ENCODE results near the gene IGF1R. TPM values are rescaled to one million over a fixed set of nuclear protein-coding genes. Genes with fewer than 3 reads are reported as not detected.

IGF1R gene
- total and polyA plus RNA-seq, 2 of the 8 experiments (the other 6 are each of a cell fraction or from before 2014, with no cell fraction given), result 32.9 to 109 TPM

DNA sequence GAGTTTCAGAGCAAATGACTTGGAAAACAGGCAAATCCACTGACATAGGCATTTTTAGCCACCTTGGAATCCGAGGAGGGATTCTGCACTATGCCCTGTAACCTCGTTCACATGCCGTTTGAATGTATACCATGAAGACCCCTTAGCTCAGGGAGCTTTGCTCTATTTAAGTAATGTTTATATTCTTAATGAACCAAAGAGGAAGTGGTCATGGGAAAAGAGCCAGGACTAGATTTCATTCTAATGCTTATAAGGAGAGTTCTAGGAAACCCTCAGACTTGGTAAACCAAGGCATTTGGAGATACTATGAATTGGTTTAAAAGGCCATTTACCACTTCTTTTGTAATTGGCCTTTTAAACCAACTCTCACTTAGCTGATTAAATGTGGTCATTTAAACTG, 178.9 kb downstream of the IGF1R start:
- peaks cover 0 to 3% of the 10 kb centered on the region in 2 experiments for H4K20me1 ChIP-seq (replicated peaks in 1 of 2; ENCODE audit: control insufficient read depth in 1 of 2, insufficient read depth in 2 of 2, low read length in 2 of 2)
- H3K36me3 ChIP-seq (ENCODE audit: control insufficient read depth in 2 of 4, insufficient read depth in 4 of 4, low read length in 3 of 4), result peaks cover 0 to 16% (median 0%) of the 10 kb centered on the region in 4 experiments; a peak in 3 of 8 replicates
- no peak overlapping the region for H3K4ac ChIP-seq (replicated peaks; ENCODE audit: insufficient read length, low read depth, low read length)
- H2AK5ac ChIP-seq (ENCODE audit: low read depth, low read length), result no peak overlapping the region
- peaks cover 9% of the 10 kb centered on the region; the same call in 1 of the 2 replicates for H3K79me1 ChIP-seq (ENCODE audit: low read depth, low read length)
- no peaks in the 10 kb centered on the region for H3K27me3 ChIP-seq (replicated peaks in 1 of 4; ENCODE audit: control insufficient read depth in 3 of 4, extremely low read depth in 1 of 4, insufficient read depth in 3 of 4, low read length in 3 of 4)
- FAIRE-seq (no peak), DNase-seq (ENCODE audit: low read depth in 1 of 2, low spot score in 2 of 2) (no peak)
- ChIA-PET POLR2A (ENCODE audit: partially characterized antibody) (interaction anchor here (1.4 kb wide), 1 partner anchor 28 kb away, joined by 4 read pairs; no protein-coding TSS in a partner anchor), CTCF (ENCODE audit: partially characterized antibody) (interaction anchor here (1.2 kb wide), 2 partner anchors 73 to 308 kb away, joined by 3 read pairs; no protein-coding TSS in a partner anchor)
- no peak overlapping the region for H4K8ac ChIP-seq (ENCODE audit: extremely low read depth, insufficient read depth, low read length)
- no peaks in the 10 kb centered on the region; the same call in 1 of the 2 replicates for H3K23me2 ChIP-seq (ENCODE audit: low read depth, low read length)
- no peak overlapping the region for H2BK12ac ChIP-seq (ENCODE audit: low read depth, low read length)
- peak overlapping the region in 1 of 4 experiments; percentile 17; a peak in 2 of 8 replicates for H3K4me3 ChIP-seq (ENCODE audit: extremely low read depth in 1 of 4, insufficient read depth in 2 of 4, low read depth in 3 of 4, low read length in 4 of 4)
- peak overlapping the region; percentile 36 for H3K4me2 ChIP-seq (ENCODE audit: insufficient read depth in 1 of 2, low read depth in 2 of 2, low read length in 2 of 2)
- no peak overlapping the region for H3K14ac ChIP-seq (ENCODE audit: insufficient read length)
- no peak overlapping the region for H2BK15ac ChIP-seq (ENCODE audit: low read length)
- H3K4me1 ChIP-seq (replicated peaks in 1 of 4; ENCODE audit: control insufficient read depth in 3 of 4, insufficient read depth in 4 of 4, low read length in 3 of 4), result peaks cover 8 to 36% (median 22%) of the 10 kb centered on the region in 4 experiments; a peak in 6 of 7 replicates
- no peak overlapping the region for H3K56ac ChIP-seq (replicated peaks; ENCODE audit: insufficient read length, low read depth, low read length)
- H2BK120ac ChIP-seq (replicated peaks; ENCODE audit: low read depth, low read length), result no peak overlapping the region
- no peak overlapping the region for H2BK5ac ChIP-seq (ENCODE audit: low read depth, low read length)
- peaks cover 13 to 23% of the 10 kb centered on the region in 2 experiments for H3K9me3 ChIP-seq (ENCODE audit: insufficient read depth in 2 of 2, low read depth in 1 of 2, low read length in 1 of 2)
- H3K23ac ChIP-seq (ENCODE audit: insufficient read length), result no peak overlapping the region
- H3K18ac ChIP-seq (ENCODE audit: extremely low read depth, low read length), result no peak overlapping the region
- peaks cover 5 to 89% of the 10 kb centered on the region in 2 experiments; a peak in 3 of 4 replicates for H3K79me2 ChIP-seq (ENCODE audit: control insufficient read depth in 1 of 2, insufficient read depth in 2 of 2, low read length in 2 of 2)
- 41% methylated on average over 3 of the region's 3 CpGs; no CpG with 5 or more reads in 1 of the 2 experiments for WGBS, 2 experiments (ENCODE audit: extremely low coverage in 1 of 2, insufficient coverage in 1 of 2, insufficient read length in 1 of 2, insufficient replicate concordance in 2 of 2, low coverage in 1 of 2, low lambda C conversion rate in 2 of 2, missing lambda C conversion rate in 1 of 2)
- H4K5ac ChIP-seq (ENCODE audit: insufficient read length, low read depth, low read length), result no peak overlapping the region
- H3K9ac ChIP-seq (replicated peaks in 1 of 4; ENCODE audit: extremely low read depth in 1 of 4, low read depth in 3 of 4, low read length in 3 of 4), result no peak overlapping the region
- no peak overlapping the region for H2AFZ ChIP-seq (ENCODE audit: low read length)
- no peak overlapping the region for H4K91ac ChIP-seq (replicated peaks; ENCODE audit: insufficient read length, low read length)
- H2BK20ac ChIP-seq (ENCODE audit: low read length), result no peak overlapping the region
- no peak overlapping the region for H3K27ac ChIP-seq (ENCODE audit: low read depth, low read length)
- TF ChIP-seq RBBP5 (IDR thresholded peaks at IDR 0.05; ENCODE audit: borderline replicate concordance, low read depth, low read length), result no peak
- TF ChIP-seq SIRT6 (IDR thresholded peaks at IDR 0.05; ENCODE audit: low read length), result no peak
- no peak for TF ChIP-seq BACH1 (IDR thresholded peaks at IDR 0.05; ENCODE audit: low read length)
- no peak for TF ChIP-seq MAFK (IDR thresholded peaks at IDR 0.05; ENCODE audit: low read depth, low read length)
